ENCODE results near the gene ARHGEF4. TPM values are rescaled to one million over a fixed set of nuclear protein-coding genes. Genes with fewer than 3 reads are reported as not detected.

Gene ARHGEF4
- polyA plus RNA-seq, 1 donor (not counting 4 experiments of a cell fraction or from before 2014, with no cell fraction given): 22.6 TPM

GRCh38 chr2:130873700-130874346 is 37.1 kb downstream of the ARHGEF4 start:
- H4K20me1 ChIP-seq (ENCODE audit: control insufficient read depth, extremely low read depth, insufficient read depth, low read length): no peaks in the 10 kb centered on the region
- H2AFZ ChIP-seq (ENCODE audit: control insufficient read depth, low read length): no peak overlapping the region
- peaks cover 3% of the 10 kb centered on the region for H3K79me2 ChIP-seq (ENCODE audit: control insufficient read depth, insufficient read depth, low read length)
- peaks cover 2% of the 10 kb centered on the region for H3K9me3 ChIP-seq (ENCODE audit: control insufficient read depth, low read depth, low read length)
- no peak overlapping the region for H3K9ac ChIP-seq (ENCODE audit: control insufficient read depth, extremely low read depth, insufficient read depth, low read length)
- H3K9me1 ChIP-seq (ENCODE audit: control insufficient read depth, extremely low read depth, insufficient read depth, low read length): no peaks in the 10 kb centered on the region
- dilution Hi-C loops (cut with MboI; ENCODE audit: extremely low pct_ligation_motif_present, low sequenced_read_pairs): no loop called here
- peak; percentile 88 for FAIRE-seq
- TF ChIP-seq EZH2 (IDR thresholded peaks at IDR 0.05; ENCODE audit: low read length) (no peak), CTCF (optimal IDR thresholded peaks at IDR 0.05 in 1 of 3, IDR thresholded peaks at IDR 0.05 in 1 of 3, conservative IDR thresholded peaks at IDR 0.05 in 1 of 3; ENCODE audit: extremely low read depth in 1 of 3, insufficient read depth in 2 of 3, low read length in 3 of 3) (peak; percentile 71 to 79 (median 79))
- H3K4me2 ChIP-seq (ENCODE audit: control insufficient read depth, extremely low read depth, insufficient read depth, low read depth, low read length): no peak overlapping the region
- no peak overlapping the region for H3K27ac ChIP-seq (ENCODE audit: control insufficient read depth, insufficient read depth, low read length)
- no peaks in the 10 kb centered on the region for H3K27me3 ChIP-seq (ENCODE audit: control insufficient read depth, extremely low read depth, insufficient read depth, low read length)
- H3K36me3 ChIP-seq (ENCODE audit: control insufficient read depth in 2 of 2, extremely low read depth in 1 of 2, insufficient read depth in 2 of 2, low read length in 2 of 2): no peaks in the 10 kb centered on the region
- H3K4me1 ChIP-seq (ENCODE audit: control insufficient read depth, extremely low read depth, insufficient read depth, low read length): peaks cover 14% of the 10 kb centered on the region
- H3K4me3 ChIP-seq (ENCODE audit: control insufficient read depth in 2 of 3, extremely low read depth in 1 of 3, insufficient read depth in 2 of 3, low read depth in 1 of 3, low read length in 3 of 3): no peak overlapping the region
- no peak for DNase-seq (ENCODE audit: low read depth, low spot score)

- H3K4me2 ChIP-seq (ENCODE audit: control insufficient read depth, extremely low read depth, insufficient read depth, low read depth, low read length): no peak overlapping the region
- H4K20me1 ChIP-seq (ENCODE audit: control insufficient read depth, extremely low read depth, insufficient read depth, low read length): no peaks in the 10 kb centered on the region
- dilution Hi-C loops (cut with MboI; ENCODE audit: extremely low pct_ligation_motif_present, low sequenced_read_pairs): no loop called here
- H3K27me3 ChIP-seq (ENCODE audit: control insufficient read depth, extremely low read depth, insufficient read depth, low read length): no peaks in the 10 kb centered on the region
- no peak overlapping the region for H2AFZ ChIP-seq (ENCODE audit: control insufficient read depth, low read length)
- TF ChIP-seq EZH2 (IDR thresholded peaks at IDR 0.05; ENCODE audit: low read length) (no peak), CTCF (optimal IDR thresholded peaks at IDR 0.05 in 1 of 3, IDR thresholded peaks at IDR 0.05 in 1 of 3, conservative IDR thresholded peaks at IDR 0.05 in 1 of 3; ENCODE audit: extremely low read depth in 1 of 3, insufficient read depth in 2 of 3, low read length in 3 of 3) (no peak)
- peaks cover 3% of the 10 kb centered on the region for H3K79me2 ChIP-seq (ENCODE audit: control insufficient read depth, insufficient read depth, low read length)
- H3K4me1 ChIP-seq (ENCODE audit: control insufficient read depth, extremely low read depth, insufficient read depth, low read length): peaks cover 12% of the 10 kb centered on the region
- H3K27ac ChIP-seq (ENCODE audit: control insufficient read depth, insufficient read depth, low read length): no peak overlapping the region
- no peaks in the 10 kb centered on the region for H3K36me3 ChIP-seq (ENCODE audit: control insufficient read depth in 2 of 2, extremely low read depth in 1 of 2, insufficient read depth in 2 of 2, low read length in 2 of 2)
- H3K9me3 ChIP-seq (ENCODE audit: control insufficient read depth, low read depth, low read length): peaks cover 2% of the 10 kb centered on the region
- DNase-seq (ENCODE audit: low read depth, low spot score): no peak
- no peak overlapping the region for H3K4me3 ChIP-seq (ENCODE audit: control insufficient read depth in 2 of 3, extremely low read depth in 1 of 3, insufficient read depth in 2 of 3, low read depth in 1 of 3, low read length in 3 of 3)
- H3K9me1 ChIP-seq (ENCODE audit: control insufficient read depth, extremely low read depth, insufficient read depth, low read length): no peaks in the 10 kb centered on the region
- H3K9ac ChIP-seq (ENCODE audit: control insufficient read depth, extremely low read depth, insufficient read depth, low read length): no peak overlapping the region
- FAIRE-seq: no peak
Observed at GRCh38 chr2:130874512-130874911, 37.8 kb downstream of the ARHGEF4 start.

Data from keratinocyte (primary cell).